Measurements from ENCODE around the gene MAST2.
"Not testable (repeated sequence)": the region's sequence is repeated elsewhere in the genome, so short reads cannot be mapped to it uniquely, and the experiment has no call there.

The MAST2 gene

GRCh38 chr1:45938029-45938428 is 134.6 kb downstream of the MAST2 start:
- DNase-seq (ENCODE audit: low read depth in 2 of 2): no peak

DNA sequence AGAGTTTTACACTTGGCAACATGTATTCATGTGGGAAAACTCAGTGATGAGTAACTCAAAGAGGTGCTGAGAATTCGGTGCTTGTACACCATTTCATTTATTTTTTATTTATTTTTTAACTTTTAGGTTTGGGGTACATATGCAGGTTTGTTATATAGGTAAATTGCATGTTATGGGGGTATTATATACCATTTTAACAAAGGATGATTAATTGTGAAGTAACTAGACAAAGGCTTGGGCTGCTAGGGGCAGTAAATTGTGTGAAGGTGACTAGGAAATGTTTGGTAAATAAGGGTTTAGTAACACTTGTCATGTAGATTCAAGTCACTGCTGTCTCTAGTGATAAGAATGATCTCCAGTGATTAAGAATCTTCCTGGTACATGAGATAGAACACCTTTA is 139.0 kb downstream of the MAST2 start:
- no peak for DNase-seq (ENCODE audit: low read depth in 2 of 2)

GRCh38 chr1:45943185-45943584 is 139.8 kb downstream of the MAST2 start:
- no peak for DNase-seq (ENCODE audit: low read depth in 2 of 2)

- DNase-seq (ENCODE audit: low read depth in 2 of 2): no peak
These were observed 142.0 kb downstream of the MAST2 start for GRCh38 chr1:45945426-45945825.

GRCh38 chr1:45949462-45949861 is 146.1 kb downstream of the MAST2 start:
- not testable (repeated sequence) for DNase-seq (ENCODE audit: low read depth in 2 of 2)

DNA sequence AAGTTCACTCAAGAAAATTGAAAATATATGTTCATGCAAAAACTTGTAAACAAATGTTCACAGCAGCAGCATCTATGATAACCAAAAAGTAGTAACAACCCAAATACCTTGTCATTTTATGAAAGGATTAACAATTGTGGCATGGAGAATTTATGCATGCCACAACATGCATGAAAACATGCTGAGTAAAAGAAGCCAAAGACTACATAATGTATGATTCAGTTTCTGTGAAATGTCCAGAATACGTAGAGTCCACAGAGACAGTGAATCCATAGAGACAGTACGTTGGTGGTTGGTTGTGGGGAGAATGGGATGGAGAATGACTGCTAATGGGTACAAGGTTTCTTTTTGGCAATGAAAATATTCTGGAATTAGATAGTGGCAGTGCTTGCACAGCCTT is 148.7 kb downstream of the MAST2 start:
- DNase-seq (ENCODE audit: low read depth in 2 of 2): no peak

DNA sequence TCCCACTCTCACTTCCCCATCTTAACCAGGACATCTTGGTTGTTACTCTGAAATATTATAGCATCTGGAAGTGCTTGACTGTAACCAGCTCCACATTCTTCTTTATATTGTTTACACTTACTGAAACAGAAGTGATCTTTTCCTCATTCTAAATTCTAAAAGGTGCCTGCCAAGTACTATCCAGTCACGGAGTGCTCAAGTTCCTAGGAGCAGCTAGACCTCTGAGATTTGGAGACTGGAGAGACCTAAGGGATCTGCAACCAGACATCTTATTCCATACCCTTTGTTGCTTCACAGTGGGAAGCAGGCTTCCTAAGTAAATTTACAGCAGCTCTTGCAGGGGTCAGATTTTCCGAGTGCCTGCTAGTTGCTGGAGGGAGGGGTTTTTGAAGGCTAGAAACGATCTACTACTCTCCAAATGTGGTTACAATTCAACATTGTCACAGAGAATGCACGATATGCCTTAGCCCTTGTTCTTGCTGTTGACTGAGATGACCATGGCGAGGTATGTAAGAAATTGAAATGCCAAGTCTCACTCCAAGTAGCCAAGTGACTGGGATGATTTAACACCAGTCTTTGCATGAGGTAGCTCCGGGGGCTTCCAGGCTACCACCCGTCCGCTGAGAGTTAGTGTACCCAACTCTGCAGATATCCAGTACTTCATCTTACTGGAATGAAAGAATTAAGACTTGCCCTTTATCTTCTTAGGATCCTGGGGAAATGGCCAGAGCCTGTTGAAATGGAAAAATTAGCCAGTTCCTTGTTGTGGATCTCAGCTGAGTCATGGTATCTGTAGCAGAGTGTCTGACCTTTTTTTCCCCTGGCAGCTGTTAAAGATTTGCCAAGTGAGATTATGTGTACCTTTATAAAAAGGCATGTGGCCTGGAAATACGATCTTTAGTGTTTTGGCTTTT is 150.8 kb downstream of the MAST2 start:
- DNase-seq (ENCODE audit: low read depth in 2 of 2): no peak

DNA sequence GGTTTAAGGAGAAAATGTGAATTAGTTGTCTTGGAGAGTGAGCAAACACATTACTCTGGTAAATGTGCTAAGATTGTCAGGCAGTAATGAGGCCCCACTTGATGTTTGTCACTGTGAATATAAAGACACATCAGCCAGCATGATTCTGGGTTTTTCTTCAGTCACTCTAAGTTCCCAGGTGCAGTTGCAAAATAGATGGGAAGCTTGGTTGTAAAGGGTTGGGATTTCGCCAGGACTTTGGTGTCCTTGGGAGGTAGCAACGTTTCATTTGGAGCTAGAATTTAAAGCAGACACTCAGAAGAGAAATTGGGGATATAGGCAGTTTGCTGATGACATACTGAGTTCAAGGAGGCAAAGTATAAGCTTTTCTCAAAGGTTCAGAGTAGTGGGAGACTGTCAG is 154.3 kb downstream of the MAST2 start:
- no peak for DNase-seq (ENCODE audit: low read depth in 2 of 2)

DNA sequence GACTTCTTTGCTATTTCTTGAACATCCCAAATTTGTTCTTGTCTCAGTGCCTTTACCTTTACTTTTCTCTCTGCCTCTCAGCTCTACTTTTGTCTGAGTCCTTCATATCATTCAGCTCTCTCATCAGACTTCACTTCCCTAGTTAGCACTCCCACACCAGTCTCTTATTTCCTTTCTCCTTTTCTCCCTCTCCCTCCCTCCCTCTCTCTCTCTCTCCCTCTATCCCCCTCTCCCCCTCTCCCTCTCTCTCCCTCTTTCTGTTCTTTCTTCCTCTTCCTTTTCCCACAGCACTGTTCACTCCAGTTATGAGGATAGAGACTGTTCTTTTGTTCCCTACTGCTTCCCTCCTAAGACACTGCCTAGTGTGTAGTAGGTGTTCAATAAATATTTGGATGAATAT is 154.9 kb downstream of the MAST2 start:
- no peak for DNase-seq (ENCODE audit: low read depth in 2 of 2)

GRCh38 chr1:45960930-45961715 is 157.7 kb downstream of the MAST2 start:
- DNase-seq (ENCODE audit: low read depth in 2 of 2): no peak

DNA sequence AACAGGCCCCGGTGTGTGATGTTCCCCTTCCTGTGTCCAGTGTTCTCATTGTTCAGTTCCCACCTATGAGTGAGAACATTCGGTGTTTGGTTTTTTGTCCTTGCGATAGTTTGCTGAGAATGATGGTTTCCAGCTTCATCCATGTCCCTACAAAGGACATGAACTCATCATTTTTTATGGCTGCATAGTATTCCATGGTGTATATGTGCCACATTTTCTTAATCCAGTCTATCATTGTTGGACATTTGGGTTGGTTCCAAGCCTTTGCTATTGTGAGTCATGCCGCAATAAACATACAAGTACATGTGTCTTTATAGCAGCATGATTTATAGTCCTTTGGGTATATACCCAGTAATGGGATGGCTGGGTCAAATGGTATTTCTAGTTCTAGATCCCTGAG is 158.5 kb downstream of the MAST2 start:
- DNase-seq (ENCODE audit: low read depth in 2 of 2): not testable (repeated sequence)

DNA sequence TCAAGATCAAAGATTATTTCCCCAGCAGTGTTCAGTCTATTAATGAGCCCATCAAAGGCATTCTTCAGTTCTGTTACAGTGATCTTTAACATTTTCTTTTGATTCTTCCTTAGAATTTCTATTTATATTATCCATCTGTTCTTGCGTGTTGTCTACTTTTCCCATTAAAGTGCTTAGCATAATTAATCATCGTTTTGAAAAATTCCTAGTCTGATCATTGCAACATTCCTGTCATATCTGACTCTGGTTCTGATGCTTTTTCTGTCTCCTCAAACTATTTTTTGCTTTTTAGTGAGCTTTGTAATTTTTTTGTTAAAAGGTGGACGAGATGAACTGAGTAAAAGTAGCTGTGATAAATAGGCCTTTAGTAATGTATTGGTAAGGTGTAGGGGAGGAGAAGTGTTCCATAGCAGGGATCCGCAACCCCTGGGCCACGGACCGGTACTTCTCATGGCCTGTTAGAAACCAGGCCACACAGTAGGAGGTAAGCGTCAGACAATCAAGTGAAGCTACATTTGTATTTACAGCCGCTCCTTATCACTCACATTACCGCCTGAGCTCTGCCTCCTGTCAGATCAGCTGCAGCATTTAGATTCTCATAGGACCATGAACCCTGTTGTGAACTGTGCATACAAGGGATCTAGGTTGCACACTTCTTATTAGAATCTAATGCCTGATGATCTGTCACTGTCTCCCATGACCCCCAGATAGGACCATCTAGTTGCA is 165.7 kb downstream of the MAST2 start:
- DNase-seq (ENCODE audit: low read depth in 2 of 2): no peak

DNA sequence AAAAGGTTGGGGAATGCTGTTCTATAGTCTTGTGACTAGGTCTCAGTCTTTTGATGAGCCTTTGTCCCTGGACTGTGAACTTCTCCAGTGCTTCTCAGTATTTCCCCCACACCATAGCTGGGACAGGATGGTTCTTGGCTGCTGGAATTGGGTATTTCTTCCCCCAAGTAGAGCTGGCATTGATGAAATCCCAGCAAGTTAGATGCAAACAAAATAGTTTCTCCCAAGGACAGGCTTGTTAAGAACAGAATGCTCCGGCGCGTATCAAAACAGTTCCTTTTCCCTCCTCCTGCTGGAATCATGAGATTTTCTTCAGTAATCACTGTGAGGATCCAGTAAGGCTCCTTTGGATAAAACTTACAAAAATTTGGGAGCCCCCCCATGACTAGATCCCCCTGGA is 166.5 kb downstream of the MAST2 start:
- DNase-seq (ENCODE audit: low read depth in 2 of 2): no peak

DNA sequence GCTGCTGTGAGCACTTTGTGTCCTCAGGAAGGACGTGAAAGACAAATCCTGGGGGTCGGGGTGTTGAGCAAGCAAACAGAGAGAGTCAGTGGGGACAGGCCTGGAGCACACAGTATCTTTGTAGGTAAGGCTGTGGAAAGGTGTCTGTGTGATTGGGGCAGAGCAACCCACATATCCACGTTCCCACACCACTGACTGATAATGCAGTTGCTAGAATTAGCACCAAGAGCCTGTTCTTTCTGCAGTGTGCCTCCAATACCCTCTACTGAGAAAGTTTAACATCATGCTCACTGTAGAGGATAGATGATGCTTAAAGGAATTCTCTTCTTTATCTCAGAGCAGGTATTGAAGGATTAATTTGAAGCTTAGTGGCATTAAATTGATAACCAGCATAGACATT is 167.9 kb downstream of the MAST2 start:
- DNase-seq (ENCODE audit: low read depth in 2 of 2): no peak

- DNase-seq (ENCODE audit: low read depth in 2 of 2): no peak
These were observed 168.6 kb downstream of the MAST2 start for GRCh38 chr1:45971922-45972531.

DNA sequence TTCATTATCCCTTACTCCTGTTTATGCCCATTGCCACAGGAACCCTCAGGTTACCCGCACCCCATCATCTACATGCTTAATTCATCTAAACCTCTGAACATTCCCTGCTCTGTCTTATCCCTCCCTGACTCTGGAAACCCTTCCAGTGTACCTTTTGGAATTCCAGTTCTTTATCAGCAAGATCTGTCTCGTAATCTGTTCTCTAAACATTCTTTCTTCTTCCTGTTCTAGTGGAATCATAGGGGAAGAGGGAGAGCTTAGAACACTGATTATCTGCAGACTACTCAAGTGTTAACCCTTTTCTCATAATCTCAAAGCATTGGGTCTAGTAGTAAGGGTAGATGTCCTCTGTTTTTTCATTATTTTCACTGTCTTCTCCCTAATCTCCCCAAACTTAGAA is 169.2 kb downstream of the MAST2 start:
- no peak for DNase-seq (ENCODE audit: low read depth in 2 of 2)

DNA sequence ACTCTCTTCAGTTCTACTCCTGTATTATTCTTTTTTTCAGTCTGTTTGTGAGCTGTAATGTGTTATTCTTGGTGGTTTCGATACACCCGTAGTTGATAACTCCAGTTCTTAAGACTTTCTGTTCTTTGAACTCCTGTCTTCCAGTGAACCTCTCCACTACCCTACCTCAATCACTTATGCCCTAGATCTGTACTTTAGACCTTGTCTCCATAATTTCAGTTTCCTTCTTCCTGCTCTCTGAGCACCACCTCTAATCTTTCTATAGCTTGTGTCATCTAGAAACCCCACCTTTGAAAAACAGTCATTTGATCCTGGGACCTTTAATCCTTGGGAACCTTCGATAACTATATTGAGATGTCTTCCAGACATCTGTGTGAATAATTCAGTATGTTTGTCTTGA is 169.7 kb downstream of the MAST2 start:
- DNase-seq (ENCODE audit: low read depth in 2 of 2): no peak

GRCh38 chr1:45974541-45975269 is 171.3 kb downstream of the MAST2 start:
- no peak for DNase-seq (ENCODE audit: low read depth in 2 of 2)

- no peak for DNase-seq (ENCODE audit: low read depth in 2 of 2)
These were observed 173.2 kb downstream of the MAST2 start for GRCh38 chr1:45976623-45977022.

DNA sequence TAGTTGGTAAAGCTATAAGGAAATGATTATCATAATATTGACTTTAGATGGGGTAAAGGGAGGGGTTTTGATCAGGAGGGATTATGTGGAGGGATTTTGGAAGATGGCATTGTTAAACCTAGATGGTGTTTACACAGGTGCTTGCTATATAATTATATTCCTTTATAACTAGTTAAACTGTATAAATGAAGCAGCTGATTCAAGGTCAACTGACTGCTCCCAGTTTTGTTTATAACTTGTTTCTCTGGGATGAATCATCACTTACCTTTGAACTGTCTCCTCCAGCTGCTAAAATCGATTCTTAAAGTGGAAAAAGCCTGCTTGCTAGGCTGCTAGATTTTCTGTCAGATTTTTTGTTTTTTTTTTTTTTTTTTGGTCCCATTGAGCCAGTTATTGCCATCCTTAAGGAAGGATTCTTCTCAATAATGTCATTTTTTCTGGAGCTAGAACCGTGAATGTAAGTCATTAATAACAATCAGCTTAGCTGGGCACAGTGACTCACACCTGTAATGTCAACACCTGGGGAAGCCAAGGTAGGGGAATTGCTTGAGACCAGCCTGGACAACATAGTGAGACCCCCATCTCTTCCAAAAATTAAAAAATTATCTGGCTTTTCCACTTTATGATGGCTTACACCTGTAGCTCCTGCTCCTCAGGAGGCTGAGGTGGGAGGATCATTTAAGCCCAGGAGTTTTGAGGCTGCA is 175.8 kb downstream of the MAST2 start:
- no peak for DNase-seq (ENCODE audit: low read depth in 2 of 2)

GRCh38 chr1:45979778-45980176 is 176.4 kb downstream of the MAST2 start:
- DNase-seq (ENCODE audit: low read depth in 2 of 2): no peak

Data from stimulated activated CD8-positive, alpha-beta memory T cell treated with anti-CD3 and anti-CD28 coated beads, Interleukin-7, amount 100 ng/mL, for 4 hours (primary cell).